Smooth muscle cell (in vitro differentiated cells): ENCODE data around the gene IRAK2. TPM values are rescaled to one million over a fixed set of nuclear protein-coding genes. Genes with fewer than 3 reads are reported as not detected.
A peak's percentile ranks its signal among the peaks of the same experiment; 100 is the strongest.

ENCODE experiments used
- DNase-seq: peaks from one replicate; lab custom pipeline; 2025; ENCODE audit not compliant: unreplicated experiment; lab: John Stamatoyannopoulos, UW
- H2AFZ ChIP-seq: fragments of 200-600 bp; sonication (generic); 2 replicates; pipeline ENCODE4 v1.6.0; 2016; ENCODE audit warnings: antibody characterized with exemption, low read depth, mild to moderate bottlenecking
- H3F3A ChIP-seq: fragments of 200-600 bp; sonication (generic); 2 replicates; pipeline ENCODE4 v1.6.0; 2017; ENCODE audit warnings: antibody characterized with exemption, low read depth
- H3K27ac ChIP-seq: fragments of 200-600 bp; sonication (generic); 2 replicates; pipeline ENCODE4 v1.5.1; 2016; ENCODE audit warnings: low read depth, mild to moderate bottlenecking
- H3K27me3 ChIP-seq: fragments of 200-600 bp; sonication (generic); 2 replicates; pipeline ENCODE4 v1.6.1; 2016; ENCODE audit warnings: low read depth, mild to moderate bottlenecking
- H3K36me3 ChIP-seq: fragments of 200-600 bp; sonication (generic); 2 replicates; pipeline ENCODE4 v1.5.1; 2016; ENCODE audit warnings: low read depth
- H3K4me1 ChIP-seq: fragments of 200-600 bp; sonication (generic); 2 replicates; pipeline ENCODE4 v1.5.1; 2016; ENCODE audit warnings: low read depth
- H3K4me2 ChIP-seq: fragments of 200-600 bp; sonication (generic); 2 replicates; pipeline ENCODE4 v1.6.0; 2016; ENCODE audit warnings: mild to moderate bottlenecking
- H3K4me3 ChIP-seq: fragments of 200-600 bp; sonication (generic); 2 replicates; pipeline ENCODE4 v1.5.1; 2016; ENCODE audit warnings: mild to moderate bottlenecking
- H3K79me2 ChIP-seq: fragments of 200-600 bp; sonication (generic); 2 replicates; pipeline ENCODE4 v1.6.0; 2016; ENCODE audit warnings: low read depth, mild to moderate bottlenecking
- H3K9ac ChIP-seq: fragments of 200-600 bp; sonication (generic); 2 replicates; pipeline ENCODE4 v1.6.0; 2016; ENCODE audit warnings: low read depth
- H3K9me3 ChIP-seq: fragments of 200-600 bp; sonication (generic); replicated peaks from 2 replicates; pipeline ENCODE4 v1.5.1; 2016; ENCODE audit warnings: low read depth
- H4K20me1 ChIP-seq: fragments of 200-600 bp; sonication (generic); 2 replicates; pipeline ENCODE4 v1.6.0; 2016; ENCODE audit warnings: low read depth
- CTCF ChIP-seq: fragments of 200-600 bp; sonication (generic); IDR thresholded peaks from 2 replicates; pipeline ENCODE4 v1.5.1; 2017; ENCODE audit warnings: borderline replicate concordance, mild to moderate bottlenecking, antibody characterized with exemption; ENCODE audit not compliant: insufficient read depth, poor library complexity, severe bottlenecking
- WGBS: methylation state at CpG from one replicate; pipeline ENCODE4 v1.1.7; 2016; ENCODE audit warnings: low lambda C conversion rate; 5-methylcytosine and 5-hydroxymethylcytosine counted together
- polyA plus RNA-seq: library from polyadenylated mRNA; unstranded; fragments of >200 nt; fragmentation: Nextera tagmentation; extraction: Ambion mirVana; gene quantifications from 2 replicates; pipeline ENCODE4 v1.2.1, GENCODE V29; 2016
- total RNA-seq: library from RNA; depleted of rRNA; stranded (reverse); fragments of >200 nt; gene quantifications from 2 replicates; pipeline ENCODE4 v1.2.3, GENCODE V29; 2014

The IRAK2 gene
- total and polyA plus RNA-seq, 2 experiments from 2014 or later, result 3.3 to 3.4 TPM

GRCh38 chr3:10223676-10224639 is 59.2 kb downstream of the IRAK2 start:
- no peaks in the 10 kb centered on the region for H3K4me1 ChIP-seq
- no peak for DNase-seq
- no peaks in the 10 kb centered on the region for H3F3A ChIP-seq
- H3K9ac ChIP-seq, result no peak overlapping the region
- no peak overlapping the region for H3K4me2 ChIP-seq
- H3K36me3 ChIP-seq, result no peaks in the 10 kb centered on the region
- H3K4me3 ChIP-seq, result no peak overlapping the region
- no peak overlapping the region for H3K27ac ChIP-seq
- H2AFZ ChIP-seq, result no peak overlapping the region
- H3K79me2 ChIP-seq, result no peaks in the 10 kb centered on the region
- 90% methylated on average over 10 of the region's 10 CpGs for WGBS
- no peak for TF ChIP-seq CTCF
- no peaks in the 10 kb centered on the region for H3K9me3 ChIP-seq
- no peaks in the 10 kb centered on the region for H3K27me3 ChIP-seq
- H4K20me1 ChIP-seq, result no peaks in the 10 kb centered on the region

GRCh38 chr3:10224794-10225665 is 60.3 kb downstream of the IRAK2 start:
- H3F3A ChIP-seq, result no peaks in the 10 kb centered on the region

GRCh38 chr3:10226293-10226692 is 61.6 kb downstream of the IRAK2 start:
- no peaks in the 10 kb centered on the region for H3K27me3 ChIP-seq
- 48% methylated on average over 10 of the region's 10 CpGs for WGBS
- no peaks in the 10 kb centered on the region for H3K79me2 ChIP-seq
- no peaks in the 10 kb centered on the region for H3K36me3 ChIP-seq
- H3K4me2 ChIP-seq, result no peak overlapping the region
- H3K9me3 ChIP-seq, result no peaks in the 10 kb centered on the region
- no peak overlapping the region for H2AFZ ChIP-seq
- H3K27ac ChIP-seq, result no peak overlapping the region
- no peaks in the 10 kb centered on the region for H4K20me1 ChIP-seq
- no peak overlapping the region for H3K4me3 ChIP-seq
- H3K9ac ChIP-seq, result no peak overlapping the region
- H3K4me1 ChIP-seq, result no peaks in the 10 kb centered on the region
- no peak for DNase-seq
- no peak for TF ChIP-seq CTCF
- H3F3A ChIP-seq, result no peaks in the 10 kb centered on the region

More at GRCh38 chr3:10224794-10225665, 60.3 kb downstream of the IRAK2 start:
- Histone ChIP-seq H2AFZ (no peak overlapping the region), H3K36me3 (no peaks in the 10 kb centered on the region), H3K9ac (no peak overlapping the region), H4K20me1 (no peaks in the 10 kb centered on the region), H3K27ac (no peak overlapping the region), H3K9me3 (no peaks in the 10 kb centered on the region), H3K27me3 (no peaks in the 10 kb centered on the region), H3K4me2 (no peak overlapping the region), H3K79me2 (no peaks in the 10 kb centered on the region), H3K4me1 (no peaks in the 10 kb centered on the region), H3K4me3 (no peak overlapping the region)
- no peak for DNase-seq
- 94% methylated on average over 4 of the region's 4 CpGs for WGBS
- peak; percentile 66 for TF ChIP-seq CTCF
